A549 treated with dexamethasone at 1 μM for 4 hours (cell line): Measurements from ENCODE around the gene GDF11. TPM values are rescaled to one million over a fixed set of nuclear protein-coding genes. Genes with fewer than 3 reads are reported as not detected.

Source experiments
- total RNA-seq: library from RNA; stranded (reverse); fragments of 200-300 nt; extraction: Qiagen RNA extraction; gene quantifications from 5 replicates; pipeline ENCODE4 v1.2.3, GENCODE V29; 2022

The GDF11 gene
- 2.3 to 4.4 TPM (median 3.9 TPM) in 5 replicates for total RNA-seq

GRCh38 chr12:55742719-55743405 lies at the start of gene GDF11:
Gene GDF11, plus strand, starts transcription at chr12:55743122. Its CDS starts 195 bp downstream, at chr12:55743317.

DNA sequence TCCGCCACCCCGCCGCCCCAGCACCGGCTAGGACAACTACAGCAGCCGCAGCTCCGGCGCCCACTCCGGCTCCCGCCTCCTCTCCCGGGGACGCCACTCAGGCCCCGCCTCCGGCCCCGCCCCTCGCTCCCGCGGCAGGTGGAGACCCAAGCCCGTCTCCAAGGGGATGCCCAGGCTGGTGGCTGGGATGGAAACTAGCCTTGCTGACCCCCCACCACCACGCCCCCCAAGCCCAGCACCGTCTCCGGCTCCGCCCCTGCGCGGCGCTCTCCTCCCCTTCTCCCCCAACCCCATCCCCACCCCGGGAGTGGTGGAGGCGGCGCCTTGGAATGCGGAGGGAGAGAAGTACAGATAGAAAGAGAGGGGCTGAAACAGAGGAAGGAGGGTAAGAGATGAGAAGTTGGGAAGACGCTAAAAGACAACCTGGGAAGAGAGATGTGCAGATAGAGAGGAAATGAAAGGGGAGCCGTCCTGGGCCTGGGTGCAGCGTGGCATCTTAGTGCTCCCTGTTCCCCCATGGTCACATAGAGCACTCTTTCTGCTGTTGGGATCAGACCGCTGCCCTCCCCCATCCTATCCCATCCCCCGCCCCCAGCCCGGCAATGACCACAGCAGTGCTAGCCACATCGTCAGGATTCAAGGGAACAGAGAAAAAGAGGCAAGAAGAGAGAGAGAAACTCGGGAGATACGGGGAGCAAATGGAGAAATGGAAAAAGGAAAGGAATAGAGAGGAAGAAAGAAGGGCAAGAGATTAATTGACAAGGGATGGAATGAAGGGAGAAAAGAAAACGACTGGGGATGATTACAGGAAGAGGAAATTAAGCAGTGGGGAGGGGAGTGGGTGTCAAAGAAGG lies 34.9 kb upstream of the GDF11 start, which contains the start of gene ITGA7:
TSS of gene ITGA7 (minus strand) at position 64 of the 854 bp plus-strand sequence. CDS start 222 bp downstream, outside the sequence.

DNA sequence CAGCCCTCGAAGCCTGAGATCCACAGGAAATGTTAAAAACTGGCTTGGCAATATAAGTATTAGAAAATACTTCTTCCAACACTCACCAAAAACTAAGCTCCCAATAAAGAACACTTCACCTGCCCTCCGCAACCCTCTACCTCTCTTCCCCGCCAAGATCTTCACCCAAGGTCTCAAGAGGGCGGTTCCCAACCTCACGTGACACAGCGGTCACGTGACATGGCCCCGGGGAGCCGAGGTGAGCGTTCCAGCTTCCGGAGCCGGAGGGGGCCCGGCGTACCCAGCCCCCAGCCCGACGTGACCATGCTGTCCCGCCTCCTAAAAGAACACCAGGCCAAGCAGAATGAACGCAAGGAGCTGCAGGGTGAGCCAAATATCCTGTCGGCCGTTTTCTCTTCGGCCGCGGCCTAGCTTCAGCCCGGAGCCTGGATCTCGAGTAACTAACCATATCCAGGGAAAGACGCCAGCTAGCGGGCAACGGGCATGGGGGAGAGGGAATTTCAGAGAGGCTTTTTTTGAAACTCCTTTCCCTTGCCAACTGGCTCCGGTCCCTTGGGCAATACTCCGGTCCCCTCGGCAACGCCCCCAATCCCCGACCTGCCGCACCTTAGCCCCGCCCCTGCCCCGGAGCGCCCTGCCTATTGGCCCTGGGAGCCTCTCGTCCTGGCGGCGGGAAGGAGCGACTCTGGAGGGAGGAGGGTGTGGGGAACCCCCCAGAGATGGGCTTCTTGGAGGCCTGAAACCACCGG lies 26.9 kb upstream of the GDF11 start, which contains the start of gene BLOC1S1:
TSS of gene BLOC1S1 (plus strand) at position 214 of the 749 bp plus-strand sequence. CDS start at position 220, 6 bp downstream.

DNA sequence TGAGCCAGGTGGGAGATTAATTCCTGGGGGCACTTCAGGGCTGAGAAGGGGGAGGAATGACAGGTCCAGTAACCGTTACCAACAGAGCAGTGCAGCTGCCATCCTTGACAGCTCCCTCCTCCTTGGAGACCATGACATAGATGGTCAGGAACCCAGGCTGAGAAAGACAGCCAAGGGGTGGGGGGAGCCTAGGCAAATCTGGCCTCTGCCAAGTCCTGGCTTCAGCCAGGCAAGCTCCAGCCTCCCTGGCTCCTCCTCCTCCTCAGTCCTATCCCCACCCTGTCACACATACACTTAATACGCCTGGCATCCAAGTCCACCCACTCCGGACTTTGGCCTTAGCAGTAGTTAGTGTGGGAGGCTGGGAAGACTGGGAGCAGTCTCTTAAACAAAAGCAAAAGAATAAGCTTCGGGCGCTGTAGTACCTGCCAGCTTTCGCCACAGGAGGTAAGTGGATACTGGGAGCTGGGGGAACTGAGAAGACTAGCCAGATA lies 22.8 kb upstream of the GDF11 start, which contains the start of gene RDH5:
TSS of gene RDH5 (plus strand) at position 323 of the 494 bp plus-strand sequence. CDS start 792 bp downstream, outside the sequence.

GRCh38 chr12:55728939-55729818 lies 13.7 kb upstream of the GDF11 start, which contains the start of gene CD63:
Gene CD63, minus strand, starts transcription at chr12:55729009. Its CDS starts 668 bp downstream, at chr12:55728341.

Other genes with a start within 250 kb of the GDF11 start
- gene OR6C4, start 193.5 kb upstream of the GDF11 start, total RNA-seq, result not detected in 5 replicates
- gene OR2AP1, start 170.7 kb upstream of the GDF11 start, total RNA-seq, result not detected in 5 replicates
- not detected in 5 replicates for gene OR10P1, start 106.2 kb upstream of the GDF11 start, total RNA-seq
- 0.90 to 1.4 TPM (median 0.98 TPM) in 5 replicates for gene ITGA7, start 35.2 kb upstream of the GDF11 start, total RNA-seq
- gene BLOC1S1, start 27.1 kb upstream of the GDF11 start, total RNA-seq, result 120 to 133 TPM (median 131 TPM) in 5 replicates
- 2.1 to 2.8 TPM (median 2.4 TPM) in 5 replicates for gene RDH5, start 22.7 kb upstream of the GDF11 start, total RNA-seq
- gene CD63, start 14.1 kb upstream of the GDF11 start, total RNA-seq, result 655 to 723 TPM (median 684 TPM) in 5 replicates
- gene SARNP, start 74.6 kb downstream of the GDF11 start, total RNA-seq, result 84.0 to 146 TPM (median 85.8 TPM) in 5 replicates
- gene ORMDL2, start 74.9 kb downstream of the GDF11 start, total RNA-seq, result 79.6 to 103 TPM (median 94.6 TPM) in 5 replicates
- 20.7 to 28.0 TPM (median 25.9 TPM) in 5 replicates for gene DNAJC14, start 86.5 kb downstream of the GDF11 start, total RNA-seq
- 0.29 to 0.45 TPM (median 0.32 TPM) in 5 replicates for gene MMP19, start 99.8 kb downstream of the GDF11 start, total RNA-seq
- 38.8 to 45.9 TPM (median 41.1 TPM) in 5 replicates for gene PYM1, start 184.8 kb downstream of the GDF11 start, total RNA-seq
- gene DGKA, start 188.0 kb downstream of the GDF11 start, total RNA-seq, result 16.0 to 20.2 TPM (median 19.4 TPM) in 5 replicates
- gene PMEL, start 222.9 kb downstream of the GDF11 start, total RNA-seq, result 0.53 to 1.1 TPM (median 0.67 TPM) in 5 replicates
- gene CDK2, start 223.7 kb downstream of the GDF11 start, total RNA-seq, result 47.2 to 60.1 TPM (median 52.4 TPM) in 5 replicates
- 28.1 to 38.0 TPM (median 35.9 TPM) in 5 replicates for gene RAB5B, start 231.0 kb downstream of the GDF11 start, total RNA-seq